ENCODE measurements around the gene TUBGCP2.

GRCh38 chr10:133318494-133319127 is 9.9 kb upstream of the TUBGCP2 start:
- TF ChIP-seq, protein P1, sequence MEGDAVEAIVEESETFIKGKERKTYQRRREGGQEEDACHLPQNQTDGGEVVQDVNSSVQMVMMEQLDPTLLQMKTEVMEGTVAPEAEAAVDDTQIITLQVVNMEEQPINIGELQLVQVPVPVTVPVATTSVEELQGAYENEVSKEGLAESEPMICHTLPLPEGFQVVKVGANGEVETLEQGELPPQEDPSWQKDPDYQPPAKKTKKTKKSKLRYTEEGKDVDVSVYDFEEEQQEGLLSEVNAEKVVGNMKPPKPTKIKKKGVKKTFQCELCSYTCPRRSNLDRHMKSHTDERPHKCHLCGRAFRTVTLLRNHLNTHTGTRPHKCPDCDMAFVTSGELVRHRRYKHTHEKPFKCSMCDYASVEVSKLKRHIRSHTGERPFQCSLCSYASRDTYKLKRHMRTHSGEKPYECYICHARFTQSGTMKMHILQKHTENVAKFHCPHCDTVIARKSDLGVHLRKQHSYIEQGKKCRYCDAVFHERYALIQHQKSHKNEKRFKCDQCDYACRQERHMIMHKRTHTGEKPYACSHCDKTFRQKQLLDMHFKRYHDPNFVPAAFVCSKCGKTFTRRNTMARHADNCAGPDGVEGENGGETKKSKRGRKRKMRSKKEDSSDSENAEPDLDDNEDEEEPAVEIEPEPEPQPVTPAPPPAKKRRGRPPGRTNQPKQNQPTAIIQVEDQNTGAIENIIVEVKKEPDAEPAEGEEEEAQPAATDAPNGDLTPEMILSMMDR (IDR thresholded peaks at IDR 0.05; ENCODE audit: borderline replicate concordance, extremely low read depth, low read length, poor library complexity, severe bottlenecking): peak; percentile 76
- TF ChIP-seq EZH2 (IDR thresholded peaks at IDR 0.05; ENCODE audit: borderline replicate concordance, low read depth, low read length, severe bottlenecking): no peak
